NK-92 (cell line): ENCODE measurements around the gene SPACA1.
"Not testable (repeated sequence)": the region's sequence is repeated elsewhere in the genome, so short reads cannot be mapped to it uniquely, and the experiment has no call there.

Experiments used
- DNase-seq: peaks from one replicate; lab custom pipeline; 2025; ENCODE audit not compliant: unreplicated experiment; lab: John Stamatoyannopoulos, UW

SPACA1 gene

GRCh38 chr6:88047510-88048150, at the start of gene SPACA1:
SPACA1 (plus strand) TSS chr6:88047841; CDS start chr6:88047906, 65 bp downstream.
- no peak for DNase-seq

- DNase-seq, result no peak
Measured at GRCh38 chr6:88000713-88001112, 46.9 kb upstream of the SPACA1 start.

GRCh38 chr6:88001279-88001678, 46.4 kb upstream of the SPACA1 start:
- DNase-seq, result not testable (repeated sequence)

GRCh38 chr6:88004707-88005106, 42.9 kb upstream of the SPACA1 start:
- DNase-seq, result no peak

GRCh38 chr6:88006557-88006956, 41.1 kb upstream of the SPACA1 start:
- no peak for DNase-seq

- no peak for DNase-seq
Measured at GRCh38 chr6:88008411-88008810, 39.2 kb upstream of the SPACA1 start.

- DNase-seq, result no peak
Measured at GRCh38 chr6:88008831-88009231, 38.8 kb upstream of the SPACA1 start.

- no peak for DNase-seq
Measured at GRCh38 chr6:88013015-88013414, 34.6 kb upstream of the SPACA1 start.

- DNase-seq, result no peak
Measured at GRCh38 chr6:88013554-88013953, 34.1 kb upstream of the SPACA1 start.

- DNase-seq, result no peak
Measured at GRCh38 chr6:88020439-88020838, 27.2 kb upstream of the SPACA1 start.

GRCh38 chr6:88024696-88025095, 22.9 kb upstream of the SPACA1 start:
- DNase-seq, result no peak

- DNase-seq, result no peak
Measured at GRCh38 chr6:88031550-88031949, 16.1 kb upstream of the SPACA1 start.

- no peak for DNase-seq
Measured at GRCh38 chr6:88044530-88044929, 3.1 kb upstream of the SPACA1 start.

GRCh38 chr6:88045521-88046136, 2.0 kb upstream of the SPACA1 start:
- no peak for DNase-seq

- DNase-seq, result no peak
Measured at GRCh38 chr6:88048578-88048977, 937 bp downstream of the SPACA1 start.

GRCh38 chr6:88050140-88050818, 2.6 kb downstream of the SPACA1 start:
- DNase-seq, result no peak

- DNase-seq, result no peak
Measured at GRCh38 chr6:88059191-88059590, 11.6 kb downstream of the SPACA1 start.

- no peak for DNase-seq
Measured at GRCh38 chr6:88062376-88062775, 14.7 kb downstream of the SPACA1 start.

- DNase-seq, result no peak
Measured at GRCh38 chr6:88072462-88072861, 24.8 kb downstream of the SPACA1 start.

GRCh38 chr6:88074791-88075190, 27.1 kb downstream of the SPACA1 start:
- no peak for DNase-seq

- DNase-seq, result no peak
Measured at GRCh38 chr6:88077305-88077704, 29.7 kb downstream of the SPACA1 start.

GRCh38 chr6:88086792-88087191, 39.2 kb downstream of the SPACA1 start:
- DNase-seq, result no peak
